Measurements from ENCODE around the gene CEP41.

DNA sequence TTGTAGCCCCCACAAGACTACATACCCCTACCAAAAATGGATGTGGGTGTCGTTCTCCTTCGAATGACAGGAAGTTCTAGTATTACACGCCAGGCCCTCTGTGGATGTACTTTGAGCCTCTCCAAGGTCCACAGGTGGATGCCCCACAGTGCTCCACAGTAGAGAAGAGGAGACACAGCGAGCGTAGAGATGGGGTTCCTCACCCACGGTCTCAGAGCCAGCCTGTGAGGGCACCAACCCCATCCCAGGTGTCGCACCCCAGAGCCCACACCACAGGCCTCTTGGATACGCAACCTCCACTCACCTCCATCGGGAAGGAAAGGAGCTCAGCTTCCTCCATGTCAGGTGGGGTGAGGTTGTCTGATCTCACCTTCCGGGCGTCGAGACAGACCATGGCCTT lies 93.9 kb downstream of the CEP41 start:
- TF ChIP-seq, protein P1, sequence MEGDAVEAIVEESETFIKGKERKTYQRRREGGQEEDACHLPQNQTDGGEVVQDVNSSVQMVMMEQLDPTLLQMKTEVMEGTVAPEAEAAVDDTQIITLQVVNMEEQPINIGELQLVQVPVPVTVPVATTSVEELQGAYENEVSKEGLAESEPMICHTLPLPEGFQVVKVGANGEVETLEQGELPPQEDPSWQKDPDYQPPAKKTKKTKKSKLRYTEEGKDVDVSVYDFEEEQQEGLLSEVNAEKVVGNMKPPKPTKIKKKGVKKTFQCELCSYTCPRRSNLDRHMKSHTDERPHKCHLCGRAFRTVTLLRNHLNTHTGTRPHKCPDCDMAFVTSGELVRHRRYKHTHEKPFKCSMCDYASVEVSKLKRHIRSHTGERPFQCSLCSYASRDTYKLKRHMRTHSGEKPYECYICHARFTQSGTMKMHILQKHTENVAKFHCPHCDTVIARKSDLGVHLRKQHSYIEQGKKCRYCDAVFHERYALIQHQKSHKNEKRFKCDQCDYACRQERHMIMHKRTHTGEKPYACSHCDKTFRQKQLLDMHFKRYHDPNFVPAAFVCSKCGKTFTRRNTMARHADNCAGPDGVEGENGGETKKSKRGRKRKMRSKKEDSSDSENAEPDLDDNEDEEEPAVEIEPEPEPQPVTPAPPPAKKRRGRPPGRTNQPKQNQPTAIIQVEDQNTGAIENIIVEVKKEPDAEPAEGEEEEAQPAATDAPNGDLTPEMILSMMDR (IDR thresholded peaks at IDR 0.05; ENCODE audit: poor library complexity, severe bottlenecking), result no peak
- TF ChIP-seq EZH2 (IDR thresholded peaks at IDR 0.05; ENCODE audit: borderline replicate concordance, insufficient read depth, low read length, poor library complexity, severe bottlenecking), result no peak
- no peak for TF ChIP-seq RAD21 (conservative IDR thresholded peaks at IDR 0.05)
- no peak for TF ChIP-seq POLR2AphosphoS5 (IDR thresholded peaks at IDR 0.05)
- TF ChIP-seq TAF1 (IDR thresholded peaks at IDR 0.05; ENCODE audit: low read depth), result no peak
- TF ChIP-seq, protein P2, sequence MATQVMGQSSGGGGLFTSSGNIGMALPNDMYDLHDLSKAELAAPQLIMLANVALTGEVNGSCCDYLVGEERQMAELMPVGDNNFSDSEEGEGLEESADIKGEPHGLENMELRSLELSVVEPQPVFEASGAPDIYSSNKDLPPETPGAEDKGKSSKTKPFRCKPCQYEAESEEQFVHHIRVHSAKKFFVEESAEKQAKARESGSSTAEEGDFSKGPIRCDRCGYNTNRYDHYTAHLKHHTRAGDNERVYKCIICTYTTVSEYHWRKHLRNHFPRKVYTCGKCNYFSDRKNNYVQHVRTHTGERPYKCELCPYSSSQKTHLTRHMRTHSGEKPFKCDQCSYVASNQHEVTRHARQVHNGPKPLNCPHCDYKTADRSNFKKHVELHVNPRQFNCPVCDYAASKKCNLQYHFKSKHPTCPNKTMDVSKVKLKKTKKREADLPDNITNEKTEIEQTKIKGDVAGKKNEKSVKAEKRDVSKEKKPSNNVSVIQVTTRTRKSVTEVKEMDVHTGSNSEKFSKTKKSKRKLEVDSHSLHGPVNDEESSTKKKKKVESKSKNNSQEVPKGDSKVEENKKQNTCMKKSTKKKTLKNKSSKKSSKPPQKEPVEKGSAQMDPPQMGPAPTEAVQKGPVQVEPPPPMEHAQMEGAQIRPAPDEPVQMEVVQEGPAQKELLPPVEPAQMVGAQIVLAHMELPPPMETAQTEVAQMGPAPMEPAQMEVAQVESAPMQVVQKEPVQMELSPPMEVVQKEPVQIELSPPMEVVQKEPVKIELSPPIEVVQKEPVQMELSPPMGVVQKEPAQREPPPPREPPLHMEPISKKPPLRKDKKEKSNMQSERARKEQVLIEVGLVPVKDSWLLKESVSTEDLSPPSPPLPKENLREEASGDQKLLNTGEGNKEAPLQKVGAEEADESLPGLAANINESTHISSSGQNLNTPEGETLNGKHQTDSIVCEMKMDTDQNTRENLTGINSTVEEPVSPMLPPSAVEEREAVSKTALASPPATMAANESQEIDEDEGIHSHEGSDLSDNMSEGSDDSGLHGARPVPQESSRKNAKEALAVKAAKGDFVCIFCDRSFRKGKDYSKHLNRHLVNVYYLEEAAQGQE (IDR thresholded peaks at IDR 0.05; ENCODE audit: borderline replicate concordance), result no peak
- no peak for TF ChIP-seq EP300 (conservative IDR thresholded peaks at IDR 0.05; ENCODE audit: poor library complexity, severe bottlenecking)
- TF ChIP-seq MXI1 (conservative IDR thresholded peaks at IDR 0.05; ENCODE audit: poor library complexity, severe bottlenecking), result no peak

Measured in neural cell (in vitro differentiated cells).